ENCODE data around the gene ZGPAT. TPM values are rescaled to one million over a fixed set of nuclear protein-coding genes. Genes with fewer than 3 reads are reported as not detected.

Gene ZGPAT
- total RNA-seq, 6 experiments from 2014 or later, result 18.3 to 22.9 (median 19.6) TPM

- no peaks in the 10 kb centered on the region for H3K9me3 Mint-ChIP-seq
These were observed 39.8 kb downstream of the ZGPAT start for GRCh38 chr20:63747622-63748069.

GRCh38 chr20:63748070-63748933 lies 40.5 kb downstream of the ZGPAT start:
- no peak for TF ChIP-seq CTCF (IDR thresholded peaks at IDR 0.05)
- H3K4me3 Mint-ChIP-seq, result no peak overlapping the region
- H3K36me3 Mint-ChIP-seq (ENCODE audit: low read depth), result peaks cover 4% of the 10 kb centered on the region; the same call in 1 of the 2 replicates
- no peaks in the 10 kb centered on the region for H3K4me1 Mint-ChIP-seq (ENCODE audit: low read depth)
- H3K27ac Mint-ChIP-seq, result no peak overlapping the region
- no peaks in the 10 kb centered on the region for H3K9me3 Mint-ChIP-seq
- no peak for DNase-seq
- H3K27me3 Mint-ChIP-seq (ENCODE audit: insufficient read depth), result no peaks in the 10 kb centered on the region; the same call in 1 of the 2 replicates

More at GRCh38 chr20:63747622-63748069, 39.8 kb downstream of the ZGPAT start:
- H3K4me3 Mint-ChIP-seq, result no peak overlapping the region
- no peaks in the 10 kb centered on the region; the same call in 1 of the 2 replicates for H3K27me3 Mint-ChIP-seq (ENCODE audit: insufficient read depth)
- no peaks in the 10 kb centered on the region for H3K4me1 Mint-ChIP-seq (ENCODE audit: low read depth)
- no peak for TF ChIP-seq CTCF (IDR thresholded peaks at IDR 0.05)
- no peak overlapping the region for H3K27ac Mint-ChIP-seq
- DNase-seq, result no peak
- H3K36me3 Mint-ChIP-seq (ENCODE audit: low read depth), result peaks cover 4% of the 10 kb centered on the region; the same call in 1 of the 2 replicates

- Mint-ChIP-seq H3K4me3 (no peak overlapping the region), H3K27me3 (ENCODE audit: insufficient read depth) (no peaks in the 10 kb centered on the region; the same call in 1 of the 2 replicates), H3K4me1 (ENCODE audit: low read depth) (no peaks in the 10 kb centered on the region), H3K27ac (no peak overlapping the region), H3K36me3 (ENCODE audit: low read depth) (peaks cover under 1% of the 10 kb centered on the region; the same call in 1 of the 2 replicates), H3K9me3 (no peaks in the 10 kb centered on the region)
- no peak for TF ChIP-seq CTCF (IDR thresholded peaks at IDR 0.05)
- DNase-seq, result no peak
These were observed 41.1 kb downstream of the ZGPAT start for GRCh38 chr20:63748934-63749270.

- Mint-ChIP-seq H3K36me3 (ENCODE audit: low read depth) (no peaks in the 10 kb centered on the region), H3K27me3 (ENCODE audit: insufficient read depth) (peaks cover 2% of the 10 kb centered on the region), H3K4me1 (ENCODE audit: low read depth) (no peaks in the 10 kb centered on the region), H3K4me3 (no peak overlapping the region), H3K9me3 (no peaks in the 10 kb centered on the region), H3K27ac (no peak overlapping the region)
- no peak for TF ChIP-seq CTCF (IDR thresholded peaks at IDR 0.05)
- no peak for DNase-seq
These were observed 42.0 kb downstream of the ZGPAT start for GRCh38 chr20:63749597-63750508.

- H3K27me3 Mint-ChIP-seq (ENCODE audit: insufficient read depth), result peaks cover 5% of the 10 kb centered on the region
- H3K9me3 Mint-ChIP-seq, result no peaks in the 10 kb centered on the region
- no peak overlapping the region for H3K4me3 Mint-ChIP-seq
- no peak for DNase-seq
- no peak overlapping the region for H3K27ac Mint-ChIP-seq
- TF ChIP-seq CTCF (IDR thresholded peaks at IDR 0.05), result no peak
- H3K36me3 Mint-ChIP-seq (ENCODE audit: low read depth), result no peaks in the 10 kb centered on the region
- no peaks in the 10 kb centered on the region for H3K4me1 Mint-ChIP-seq (ENCODE audit: low read depth)
These were observed 43.1 kb downstream of the ZGPAT start for GRCh38 chr20:63750807-63751470.

Data from HFFc6 (cell line).